ENCODE results near the gene PHLDB2. TPM values are rescaled to one million over a fixed set of nuclear protein-coding genes. Genes with fewer than 3 reads are reported as not detected.

Gene PHLDB2
- total RNA-seq, 2 experiments from 2014 or later, result 5.8 to 6.0 TPM

DNA sequence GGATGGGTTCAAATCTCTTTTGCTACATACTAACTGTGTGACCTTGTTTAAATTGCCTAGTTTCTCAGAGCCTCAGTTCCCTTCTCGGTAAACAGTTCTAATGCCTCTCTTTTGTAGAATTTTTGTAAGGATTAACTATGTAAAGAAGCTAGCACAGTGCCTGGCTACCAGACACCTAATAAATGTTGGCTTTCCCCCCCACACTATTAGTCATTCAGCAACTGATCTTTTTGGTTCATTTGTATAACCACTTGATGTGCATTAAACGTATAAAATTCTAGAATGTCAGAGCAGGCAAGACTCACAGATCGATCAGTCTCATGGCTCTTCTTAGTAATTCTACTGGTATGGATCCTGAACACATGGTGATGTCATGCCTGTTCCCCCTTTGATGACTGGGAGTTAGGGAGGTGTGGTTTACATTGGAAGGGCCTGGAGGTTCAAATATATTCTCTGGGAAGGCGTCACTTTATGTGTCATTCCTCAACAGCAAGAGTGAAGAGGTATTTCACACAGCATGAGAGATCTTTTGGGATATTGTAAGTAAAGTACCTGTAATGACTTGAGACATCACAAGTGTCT is 146.1 kb downstream of the PHLDB2 start:
- no peak overlapping the region for H3K4me3 Mint-ChIP-seq

DNA sequence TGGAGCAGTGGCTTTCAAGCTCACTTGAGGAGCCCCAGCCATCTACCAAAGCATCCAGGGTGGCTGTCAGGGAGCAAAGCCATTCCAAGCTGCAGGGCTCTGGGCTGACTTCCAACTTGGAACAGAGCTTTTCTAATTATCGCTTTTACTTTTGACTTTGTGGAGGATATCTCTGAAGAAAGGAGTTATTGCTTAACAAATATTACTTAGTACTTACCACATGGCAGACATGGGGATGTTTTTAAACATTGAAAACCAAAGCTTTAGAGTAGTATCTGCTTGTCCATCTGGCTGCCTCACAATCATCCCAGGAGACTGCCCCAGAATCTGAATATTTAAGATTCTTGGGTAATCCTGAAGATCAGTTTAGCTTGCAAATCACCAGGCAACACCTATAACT is 148.6 kb downstream of the PHLDB2 start:
- Histone ChIP-seq H3K27me3 (ENCODE audit: control insufficient read depth in 1 of 2, insufficient read depth in 2 of 2, low read length in 2 of 2) (no peaks in the 10 kb centered on the region), H3K36me3 (ENCODE audit: insufficient read depth, low read length) (no peaks in the 10 kb centered on the region), H3K9me3 (ENCODE audit: control insufficient read depth in 1 of 2, insufficient read depth in 1 of 2, low read length in 2 of 2) (no peaks in the 10 kb centered on the region), H3K4me3 (ENCODE audit: low read length) (no peak overlapping the region), H3K27ac (ENCODE audit: low read depth in 1 of 2, low read length in 2 of 2) (no peak overlapping the region), H3K4me1 (ENCODE audit: insufficient read depth, low read length) (peaks cover 12% of the 10 kb centered on the region)
- Mint-ChIP-seq H3K36me3 (ENCODE audit: low read depth) (no peaks in the 10 kb centered on the region), H3K4me3 (no peak overlapping the region), H3K9me3 (no peaks in the 10 kb centered on the region), H3K27me3 (no peaks in the 10 kb centered on the region), H3K4me1 (ENCODE audit: low read depth) (peaks cover 18% of the 10 kb centered on the region), H3K27ac (no peak overlapping the region)
- ChIA-PET CTCF (interaction anchor here (2.0 kb wide), 1 partner anchor 9 kb away, joined by 4 read pairs; the partner anchor contains the start of gene TAGLN3), POLR2A (interaction anchor here (2.5 kb wide), 1 partner anchor 19 kb away, joined by 6 read pairs; no protein-coding TSS in a partner anchor)
- intact Hi-C loops (cut with DNase I, micrococcal nuclease), result no loop called here
- ATAC-seq (ENCODE audit: poor library complexity) (no peak), DNase-seq (no peak)
- TF ChIP-seq, protein P1, sequence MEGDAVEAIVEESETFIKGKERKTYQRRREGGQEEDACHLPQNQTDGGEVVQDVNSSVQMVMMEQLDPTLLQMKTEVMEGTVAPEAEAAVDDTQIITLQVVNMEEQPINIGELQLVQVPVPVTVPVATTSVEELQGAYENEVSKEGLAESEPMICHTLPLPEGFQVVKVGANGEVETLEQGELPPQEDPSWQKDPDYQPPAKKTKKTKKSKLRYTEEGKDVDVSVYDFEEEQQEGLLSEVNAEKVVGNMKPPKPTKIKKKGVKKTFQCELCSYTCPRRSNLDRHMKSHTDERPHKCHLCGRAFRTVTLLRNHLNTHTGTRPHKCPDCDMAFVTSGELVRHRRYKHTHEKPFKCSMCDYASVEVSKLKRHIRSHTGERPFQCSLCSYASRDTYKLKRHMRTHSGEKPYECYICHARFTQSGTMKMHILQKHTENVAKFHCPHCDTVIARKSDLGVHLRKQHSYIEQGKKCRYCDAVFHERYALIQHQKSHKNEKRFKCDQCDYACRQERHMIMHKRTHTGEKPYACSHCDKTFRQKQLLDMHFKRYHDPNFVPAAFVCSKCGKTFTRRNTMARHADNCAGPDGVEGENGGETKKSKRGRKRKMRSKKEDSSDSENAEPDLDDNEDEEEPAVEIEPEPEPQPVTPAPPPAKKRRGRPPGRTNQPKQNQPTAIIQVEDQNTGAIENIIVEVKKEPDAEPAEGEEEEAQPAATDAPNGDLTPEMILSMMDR (IDR thresholded peaks at IDR 0.05), result no peak

More for the DNA sequence above, 146.1 kb downstream of the PHLDB2 start:
- intact Hi-C loops (cut with DNase I, micrococcal nuclease), result no loop called here
- no peak for DNase-seq
- no peaks in the 10 kb centered on the region for H3K27me3 ChIP-seq (ENCODE audit: control insufficient read depth in 1 of 2, insufficient read depth in 2 of 2, low read length in 2 of 2)
- no peaks in the 10 kb centered on the region for H3K36me3 Mint-ChIP-seq (ENCODE audit: low read depth)
- no peaks in the 10 kb centered on the region for H3K36me3 ChIP-seq (ENCODE audit: insufficient read depth, low read length)
- H3K27me3 Mint-ChIP-seq, result no peaks in the 10 kb centered on the region
- no peaks in the 10 kb centered on the region for H3K9me3 ChIP-seq (ENCODE audit: control insufficient read depth in 1 of 2, insufficient read depth in 1 of 2, low read length in 2 of 2)
- ChIA-PET CTCF (interaction anchor here (3.4 kb wide), 1 partner anchor 8 kb away, joined by 16 read pairs; no protein-coding TSS in a partner anchor), POLR2A (no interaction called here)
- peaks cover 36% of the 10 kb centered on the region for H3K4me1 Mint-ChIP-seq (ENCODE audit: low read depth)
- no peaks in the 10 kb centered on the region for H3K9me3 Mint-ChIP-seq
- H3K4me3 ChIP-seq (ENCODE audit: low read length), result no peak overlapping the region
- H3K27ac Mint-ChIP-seq, result no peak overlapping the region
- peaks cover 17% of the 10 kb centered on the region for H3K4me1 ChIP-seq (ENCODE audit: insufficient read depth, low read length)
- no peak overlapping the region for H3K27ac ChIP-seq (ENCODE audit: low read depth in 1 of 2, low read length in 2 of 2)
- no peak for ATAC-seq (ENCODE audit: poor library complexity)
- TF ChIP-seq, protein P1 (IDR thresholded peaks at IDR 0.05), result no peak

DNA sequence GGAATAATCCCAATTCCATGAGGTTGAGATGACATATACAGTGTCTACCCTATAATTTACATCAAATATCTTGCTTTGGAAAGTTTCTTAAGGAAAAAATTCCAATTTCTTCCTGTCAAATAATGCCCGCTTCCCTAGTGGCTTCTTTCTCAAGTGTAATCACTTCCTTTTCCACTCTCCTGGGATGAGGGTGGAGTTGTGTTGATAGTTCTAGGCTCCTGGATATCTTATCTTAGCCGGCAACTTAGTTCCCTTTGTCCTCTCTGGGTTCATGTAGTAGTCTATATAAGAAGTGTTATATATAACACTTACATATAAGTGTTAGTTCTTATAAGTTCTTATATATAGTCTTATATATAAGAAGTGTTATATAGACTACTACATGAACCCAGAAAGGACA is 150.6 kb downstream of the PHLDB2 start:
- H3K27ac Mint-ChIP-seq, result no peak overlapping the region
- Histone ChIP-seq H3K4me3 (ENCODE audit: low read length) (no peak overlapping the region), H3K9me3 (ENCODE audit: control insufficient read depth in 1 of 2, insufficient read depth in 1 of 2, low read length in 2 of 2) (no peaks in the 10 kb centered on the region), H3K4me1 (ENCODE audit: insufficient read depth, low read length) (peaks cover 8% of the 10 kb centered on the region), H3K36me3 (ENCODE audit: insufficient read depth, low read length) (no peaks in the 10 kb centered on the region), H3K27ac (ENCODE audit: low read depth in 1 of 2, low read length in 2 of 2) (no peak overlapping the region), H3K27me3 (ENCODE audit: control insufficient read depth in 1 of 2, insufficient read depth in 2 of 2, low read length in 2 of 2) (no peaks in the 10 kb centered on the region)
- H3K4me1 Mint-ChIP-seq (ENCODE audit: low read depth), result peaks cover 10% of the 10 kb centered on the region
- ATAC-seq (ENCODE audit: poor library complexity) (no peak), DNase-seq (no peak)
- no peaks in the 10 kb centered on the region for H3K9me3 Mint-ChIP-seq
- no peaks in the 10 kb centered on the region for H3K36me3 Mint-ChIP-seq (ENCODE audit: low read depth)
- intact Hi-C loops (cut with DNase I, micrococcal nuclease), result loop anchor here in 1 of 2 experiments (5.0 kb wide), 1 partner anchor 32 kb away; the partner anchor contains the start of gene ABHD10
- no peak overlapping the region for H3K4me3 Mint-ChIP-seq
- ChIA-PET POLR2A (no interaction called here), CTCF (no interaction called here)
- TF ChIP-seq, protein P1 (IDR thresholded peaks at IDR 0.05), result no peak
- H3K27me3 Mint-ChIP-seq, result no peaks in the 10 kb centered on the region
